Right lobe of liver (tissue), 4 donors: Measurements from ENCODE around the gene CENPQ.

Experiments
- CTCF ChIP-seq, 4 donors: fragments of 200-600 bp in 3 of 4; fragments of 450-650 bp in 1 of 4; IDR thresholded peaks; one replicate each; pipeline versions ENCODE4 v1.5.1 to v1.8.0; 2016 to 2022; ENCODE audit warnings: antibody characterized with exemption in 4 of 4, mild to moderate bottlenecking in 2 of 4
- POLR2A ChIP-seq: fragments of 450-650 bp; IDR thresholded peaks from one replicate; pipeline ENCODE4 v1.6.1; 2017; ENCODE audit warnings: antibody characterized with exemption, mild to moderate bottlenecking
- donor health status: DM: no; HTN: no; CAD: no.
- donor health status: DM: no; HTN: no; CAD: no.
- donor health status: DM: no; HTN: yes; CAD: no.

DNA sequence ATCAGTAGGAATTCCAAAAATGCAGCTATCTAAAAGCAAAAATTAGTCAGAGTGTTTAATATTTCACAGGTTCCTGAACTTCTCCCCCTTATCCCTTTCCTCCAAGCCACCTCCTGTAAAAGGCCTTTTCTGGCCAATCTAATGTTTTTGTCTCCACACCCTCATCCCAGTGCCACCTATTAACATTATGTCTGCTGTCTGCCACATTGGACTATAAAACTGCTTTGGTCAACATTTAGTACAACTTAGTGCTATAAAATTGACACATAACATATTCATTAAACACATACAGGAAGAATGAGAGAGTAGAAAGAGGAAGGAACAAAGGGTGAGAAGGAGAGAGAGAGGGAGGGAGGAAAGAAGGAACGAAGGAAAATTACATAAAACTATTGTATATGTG lies 47.8 kb upstream of the CENPQ start:
- no peak for TF ChIP-seq POLR2A
- no peak for TF ChIP-seq CTCF (IDR thresholded peaks at IDR 0.05)
